Measurements from ENCODE around the gene PDIA5.
"Not testable (repeated sequence)": the region's sequence is repeated elsewhere in the genome, so short reads cannot be mapped to it uniquely, and the experiment has no call there.

The PDIA5 gene

GRCh38 chr3:123148772-123149171, 81.9 kb downstream of the PDIA5 start:
- Mint-ChIP-seq H3K9me3 (peaks cover 2 to 18% of the 10 kb centered on the region in 2 donors), H3K4me1 (ENCODE audit: low read depth in 2 of 2) (peaks cover 0 to 3% of the 10 kb centered on the region in 2 donors), H3K27me3 (no peaks in the 10 kb centered on the region), H3K4me3 (no peak overlapping the region), H3K36me3 (ENCODE audit: insufficient read depth) (peaks cover 4% of the 10 kb centered on the region), H3K27ac (peak overlapping the region in 1 of 2 donors; percentile 38)
- DNase-seq (no peak), ATAC-seq (replicated peaks) (no peak)

DNA sequence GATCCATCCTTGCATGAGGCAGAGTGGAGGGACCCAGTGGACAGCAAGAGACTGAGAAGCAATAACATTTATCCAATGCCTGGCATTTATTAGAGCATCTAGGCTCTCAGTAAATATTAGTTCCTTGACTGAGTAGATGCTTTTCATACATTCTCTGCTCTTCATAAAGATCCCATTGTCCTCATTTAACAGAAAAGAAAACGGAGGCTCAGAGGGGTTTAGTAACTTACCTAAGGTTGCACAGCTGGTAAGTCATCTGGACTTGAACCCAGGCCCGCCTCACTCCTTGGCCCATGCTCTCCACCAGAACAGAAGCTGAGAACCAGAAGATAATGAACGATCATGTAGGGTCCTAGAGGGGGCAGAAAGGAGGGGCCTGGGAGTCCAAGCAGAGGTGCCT, 82.7 kb downstream of the PDIA5 start:
- peaks cover 4% of the 10 kb centered on the region for H3K36me3 Mint-ChIP-seq (ENCODE audit: insufficient read depth)
- no peak for ATAC-seq (replicated peaks)
- peaks cover 2 to 18% of the 10 kb centered on the region in 2 donors for H3K9me3 Mint-ChIP-seq
- DNase-seq: no peak
- H3K27ac Mint-ChIP-seq: no peak overlapping the region
- peaks cover 0 to 3% of the 10 kb centered on the region in 2 donors for H3K4me1 Mint-ChIP-seq (ENCODE audit: low read depth in 2 of 2)
- H3K4me3 Mint-ChIP-seq: no peak overlapping the region
- no peaks in the 10 kb centered on the region for H3K27me3 Mint-ChIP-seq

DNA sequence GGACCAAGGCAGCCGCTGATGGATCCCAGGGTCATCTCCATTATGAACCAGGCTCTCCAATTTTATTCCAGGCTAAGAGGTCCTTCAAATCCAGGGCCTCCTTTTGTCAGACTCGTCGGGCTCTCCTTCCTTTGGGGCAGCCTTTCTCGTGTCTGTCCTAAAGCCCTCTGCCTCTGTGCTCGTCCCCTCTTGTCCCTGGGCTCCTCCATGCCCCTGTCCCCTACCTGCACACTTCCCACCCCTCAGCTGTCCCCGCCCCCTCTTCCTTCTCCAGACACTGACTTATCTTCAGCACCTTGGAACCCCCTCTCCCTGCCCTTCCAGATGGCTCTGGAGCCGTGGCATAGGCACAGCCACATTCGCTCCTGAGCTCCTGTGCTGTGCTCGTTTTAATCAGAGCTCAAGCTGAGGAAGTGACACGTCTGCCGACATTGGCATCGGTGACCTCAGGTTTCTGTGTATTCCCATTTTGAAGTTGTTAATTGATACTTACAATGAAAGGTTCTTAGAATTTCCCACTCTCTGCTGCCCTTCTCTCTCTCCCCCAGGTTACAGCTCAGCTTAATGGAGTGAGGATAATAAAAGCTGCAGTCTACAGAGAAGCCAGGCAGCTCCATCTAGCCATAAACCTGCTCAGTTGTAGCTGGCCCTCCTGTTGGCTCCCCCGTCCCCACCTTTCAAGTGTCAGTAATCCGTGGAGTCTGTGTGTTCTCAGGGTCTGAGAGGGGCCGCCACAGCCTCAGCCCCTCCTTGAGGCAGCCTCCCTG, 83.8 kb downstream of the PDIA5 start:
- Mint-ChIP-seq H3K4me1 (ENCODE audit: low read depth in 2 of 2) (peaks cover 0 to 3% of the 10 kb centered on the region in 2 donors), H3K27ac (peak overlapping the region; percentile 72 to 92), H3K9me3 (peaks cover 2 to 18% of the 10 kb centered on the region in 2 donors), H3K27me3 (no peaks in the 10 kb centered on the region), H3K36me3 (ENCODE audit: insufficient read depth) (peaks cover 4% of the 10 kb centered on the region), H3K4me3 (no peak overlapping the region)
- no peak for ATAC-seq (replicated peaks)
- no peak for DNase-seq

- Mint-ChIP-seq H3K4me3 (no peak overlapping the region), H3K27ac (peak overlapping the region; percentile 72 to 92), H3K27me3 (no peaks in the 10 kb centered on the region), H3K36me3 (ENCODE audit: insufficient read depth) (peaks cover 4% of the 10 kb centered on the region), H3K9me3 (peaks cover 2 to 18% of the 10 kb centered on the region in 2 donors), H3K4me1 (ENCODE audit: low read depth in 2 of 2) (peaks cover 0 to 3% of the 10 kb centered on the region in 2 donors)
- no peak for DNase-seq
- no peak for ATAC-seq (replicated peaks)
These were observed 84.5 kb downstream of the PDIA5 start for GRCh38 chr3:123151251-123151705.

- Mint-ChIP-seq H3K9me3 (peaks cover 2 to 18% of the 10 kb centered on the region in 2 donors), H3K27ac (peak overlapping the region; percentile 72 to 92)
- not testable (repeated sequence) for ATAC-seq (replicated peaks); H3K4me1 Mint-ChIP-seq (ENCODE audit: low read depth in 2 of 2); H3K36me3 Mint-ChIP-seq (ENCODE audit: insufficient read depth); H3K4me3 Mint-ChIP-seq; H3K27me3 Mint-ChIP-seq; DNase-seq
These were observed 85.1 kb downstream of the PDIA5 start for GRCh38 chr3:123151853-123152420.

- H3K9me3 Mint-ChIP-seq: peaks cover 2 to 18% of the 10 kb centered on the region in 2 donors
- H3K27ac Mint-ChIP-seq: peak overlapping the region; percentile 72 to 92
- H3K4me3 Mint-ChIP-seq: no peak overlapping the region
- peaks cover 0 to 3% of the 10 kb centered on the region in 2 donors for H3K4me1 Mint-ChIP-seq (ENCODE audit: low read depth in 2 of 2)
- no peak for ATAC-seq (replicated peaks)
- peaks cover 4% of the 10 kb centered on the region for H3K36me3 Mint-ChIP-seq (ENCODE audit: insufficient read depth)
- no peaks in the 10 kb centered on the region for H3K27me3 Mint-ChIP-seq
- DNase-seq: no peak
These were observed 85.9 kb downstream of the PDIA5 start for GRCh38 chr3:123152687-123153086.

DNA sequence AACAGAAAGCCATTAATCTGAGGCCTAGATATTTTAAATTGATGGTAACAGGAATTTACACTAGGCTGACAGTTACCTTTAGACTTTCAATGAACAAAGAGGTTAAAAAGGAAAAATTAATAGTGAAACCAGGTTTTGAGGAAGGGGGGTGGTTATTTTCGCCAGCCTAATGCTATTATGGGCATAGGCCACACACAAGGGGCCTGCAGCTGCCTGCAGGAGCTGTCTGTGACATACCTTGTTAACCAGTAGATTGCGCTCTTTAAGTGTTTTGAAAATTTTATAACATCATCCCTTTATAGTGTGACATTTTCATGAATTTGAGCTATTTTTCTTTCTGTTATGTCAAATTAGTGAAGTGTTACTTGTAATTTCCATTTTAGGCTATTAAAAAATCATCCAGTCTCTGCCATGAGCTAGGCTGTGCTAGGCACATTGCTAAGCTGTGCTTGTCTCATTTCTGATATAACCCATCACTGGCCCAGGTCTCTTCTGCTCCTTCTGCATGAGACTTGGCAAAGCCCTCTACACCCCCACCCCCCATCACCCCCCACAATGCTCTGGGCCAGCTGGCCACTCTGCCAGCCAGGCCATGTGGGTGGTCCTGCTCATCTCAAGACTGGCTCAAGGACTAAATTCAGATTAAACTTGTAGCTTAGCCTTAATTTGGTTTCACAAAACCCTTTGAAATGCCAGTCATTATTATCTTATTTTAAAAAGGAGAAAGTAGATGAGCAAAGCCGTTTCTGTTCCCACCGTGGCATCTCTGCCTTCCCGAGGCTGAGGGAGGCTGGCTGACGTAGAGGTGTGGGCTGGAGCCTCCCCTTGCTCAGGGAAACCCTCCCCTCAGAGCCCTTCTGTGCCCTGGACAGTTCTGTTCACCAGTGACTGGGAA, 86.5 kb downstream of the PDIA5 start:
- H3K27me3 Mint-ChIP-seq: no peaks in the 10 kb centered on the region
- H3K27ac Mint-ChIP-seq: peak overlapping the region; percentile 72 to 92
- ATAC-seq (replicated peaks): no peak
- H3K9me3 Mint-ChIP-seq: peaks cover 2 to 18% of the 10 kb centered on the region in 2 donors
- DNase-seq: no peak
- H3K36me3 Mint-ChIP-seq (ENCODE audit: insufficient read depth): peaks cover 4% of the 10 kb centered on the region
- H3K4me3 Mint-ChIP-seq: no peak overlapping the region
- peaks cover 0 to 3% of the 10 kb centered on the region in 2 donors for H3K4me1 Mint-ChIP-seq (ENCODE audit: low read depth in 2 of 2)

- no peak for DNase-seq
- H3K36me3 Mint-ChIP-seq (ENCODE audit: insufficient read depth): no peaks in the 10 kb centered on the region
- no peak overlapping the region for H3K4me3 Mint-ChIP-seq
- no peak overlapping the region for H3K27ac Mint-ChIP-seq
- peaks cover 0 to 3% of the 10 kb centered on the region in 2 donors for H3K4me1 Mint-ChIP-seq (ENCODE audit: low read depth in 2 of 2)
- no peak for ATAC-seq (replicated peaks)
- peaks cover 2 to 18% of the 10 kb centered on the region in 2 donors for H3K9me3 Mint-ChIP-seq
- no peaks in the 10 kb centered on the region for H3K27me3 Mint-ChIP-seq
These were observed 87.5 kb downstream of the PDIA5 start for GRCh38 chr3:123154020-123154985.

GRCh38 chr3:123155471-123156011, 88.7 kb downstream of the PDIA5 start:
- Mint-ChIP-seq H3K27me3 (no peaks in the 10 kb centered on the region), H3K9me3 (peaks cover 2 to 18% of the 10 kb centered on the region in 2 donors), H3K4me3 (no peak overlapping the region), H3K27ac (no peak overlapping the region), H3K4me1 (ENCODE audit: low read depth in 2 of 2) (peaks cover 0 to 3% of the 10 kb centered on the region in 2 donors), H3K36me3 (ENCODE audit: insufficient read depth) (no peaks in the 10 kb centered on the region)
- ATAC-seq (replicated peaks): no peak
- DNase-seq: no peak

DNA sequence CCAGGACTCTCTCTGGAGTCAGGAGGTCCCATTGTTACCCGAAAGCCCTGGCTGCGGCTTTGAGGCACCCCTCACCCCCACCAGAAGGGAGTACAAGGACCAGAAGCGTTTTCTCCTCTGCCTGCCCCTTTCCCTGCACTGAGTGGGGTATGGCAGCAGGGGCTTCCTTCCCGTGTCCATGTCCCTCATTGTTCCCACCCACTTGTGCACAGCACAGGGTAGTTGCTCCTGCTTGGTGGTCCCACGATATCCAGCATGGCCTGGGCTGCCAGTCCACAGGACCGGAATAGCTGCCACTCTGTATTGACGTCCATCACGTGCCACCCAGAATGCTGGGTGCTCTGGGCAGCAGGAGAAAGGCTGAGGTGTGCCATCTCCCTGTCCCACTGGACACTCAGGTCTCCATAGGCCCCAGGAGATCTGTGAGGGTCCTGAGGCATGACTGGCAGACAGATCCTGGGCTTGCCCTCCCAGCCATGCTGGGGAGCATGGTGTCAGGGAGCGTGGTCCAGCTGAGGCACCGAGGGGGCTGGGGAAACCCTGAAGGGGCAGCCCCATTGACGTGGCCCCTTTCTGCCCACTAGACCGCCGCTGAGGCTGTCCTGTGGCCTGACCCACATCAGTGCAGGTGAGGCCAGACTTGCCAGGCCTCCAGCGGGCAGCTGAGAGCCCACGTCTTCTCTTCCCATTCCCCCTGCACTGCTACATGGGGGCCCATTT, 89.6 kb downstream of the PDIA5 start:
- H3K27me3 Mint-ChIP-seq: no peaks in the 10 kb centered on the region
- peaks cover 2 to 12% of the 10 kb centered on the region in 2 donors for H3K9me3 Mint-ChIP-seq
- H3K27ac Mint-ChIP-seq: no peak overlapping the region
- no peaks in the 10 kb centered on the region for H3K4me1 Mint-ChIP-seq (ENCODE audit: low read depth in 2 of 2)
- DNase-seq (no peak), ATAC-seq (replicated peaks) (no peak)
- H3K4me3 Mint-ChIP-seq: no peak overlapping the region
- H3K36me3 Mint-ChIP-seq (ENCODE audit: insufficient read depth): peaks cover 4% of the 10 kb centered on the region

DNA sequence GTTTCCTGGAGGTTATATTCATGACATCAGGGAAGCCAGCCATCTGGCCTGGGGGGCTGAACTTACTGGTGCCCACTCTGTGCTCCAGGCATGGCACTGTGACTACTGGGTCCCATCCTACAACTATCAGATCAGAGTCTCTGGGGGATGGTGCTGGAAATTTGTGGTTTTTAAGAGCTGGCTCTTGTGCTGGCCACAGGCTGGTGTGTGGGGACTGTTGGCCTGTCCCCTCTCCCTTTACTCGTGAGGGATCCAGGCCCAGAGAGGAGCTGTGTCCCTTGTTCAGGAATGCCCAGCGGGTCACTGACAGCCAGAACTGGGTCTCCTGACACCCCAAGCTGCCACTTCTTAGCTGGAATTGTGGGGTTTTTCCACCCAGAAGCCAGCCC, 90.4 kb downstream of the PDIA5 start:
- Mint-ChIP-seq H3K4me1 (ENCODE audit: low read depth in 2 of 2) (no peaks in the 10 kb centered on the region), H3K4me3 (no peak overlapping the region), H3K36me3 (ENCODE audit: insufficient read depth) (peaks cover 7% of the 10 kb centered on the region), H3K9me3 (peaks cover 0 to 8% of the 10 kb centered on the region in 2 donors), H3K27ac (no peak overlapping the region), H3K27me3 (no peaks in the 10 kb centered on the region)
- DNase-seq (no peak), ATAC-seq (replicated peaks) (no peak)
